HG02678 (cell line): ENCODE results near the gene DAB2.
"Not testable (repeated sequence)": the region's sequence is repeated elsewhere in the genome, so short reads cannot be mapped to it uniquely, and the experiment has no call there.

Experiments used
- ATAC-seq: cut with Tn5 transposase; IDR thresholded peaks from one replicate; pipeline ENCODE4 v1.9.1; 2021; ENCODE audit warnings: mild to moderate bottlenecking, moderate library complexity; ENCODE audit not compliant: unreplicated experiment

Gene DAB2

GRCh38 chr5:39352951-39353350, 71.8 kb downstream of the DAB2 start:
- no peak for ATAC-seq

GRCh38 chr5:39352170-39352569, 72.6 kb downstream of the DAB2 start:
- ATAC-seq, result no peak

GRCh38 chr5:39349484-39349883, 75.3 kb downstream of the DAB2 start:
- no peak for ATAC-seq

GRCh38 chr5:39342460-39342859, 82.3 kb downstream of the DAB2 start:
- no peak for ATAC-seq

GRCh38 chr5:39341896-39342295, 82.9 kb downstream of the DAB2 start:
- ATAC-seq, result no peak

GRCh38 chr5:39340506-39340905, 84.3 kb downstream of the DAB2 start:
- ATAC-seq, result no peak

- ATAC-seq, result no peak
These were observed 87.4 kb downstream of the DAB2 start for GRCh38 chr5:39337252-39337915.

GRCh38 chr5:39334296-39334695, 90.5 kb downstream of the DAB2 start:
- not testable (repeated sequence) for ATAC-seq

- ATAC-seq, result no peak
These were observed 91.7 kb downstream of the DAB2 start for GRCh38 chr5:39333104-39333503.

- ATAC-seq, result no peak
These were observed 92.9 kb downstream of the DAB2 start for GRCh38 chr5:39331861-39332381.

- ATAC-seq, result no peak
These were observed 96.0 kb downstream of the DAB2 start for GRCh38 chr5:39328731-39329130.

GRCh38 chr5:39323542-39323941, 101.2 kb downstream of the DAB2 start:
- ATAC-seq, result no peak
